22Rv1 (cell line): ENCODE data around the gene SEMA6A.
A peak's percentile ranks its signal among the peaks of the same experiment; 100 is the strongest.

Experiments
- H3K27ac ChIP-seq: fragments of 450-650 bp; 2 replicates; pipeline ENCODE4 v1.5.1; 2017
- CTCF ChIP-seq: fragments of 450-650 bp; IDR thresholded peaks from 2 replicates; pipeline ENCODE4 v1.5.1; 2017; ENCODE audit warnings: mild to moderate bottlenecking
- ZFX ChIP-seq: fragments of 450-650 bp; IDR thresholded peaks from 2 replicates; pipeline ENCODE4 v1.6.1; 2017; ENCODE audit warnings: antibody characterized with exemption, borderline replicate concordance

The SEMA6A gene

GRCh38 chr5:116509483-116510244 is 65.0 kb downstream of the SEMA6A start:
- TF ChIP-seq CTCF (no peak), ZFX (no peak)
- no peak overlapping the region for H3K27ac ChIP-seq

GRCh38 chr5:116508835-116509234 is 65.8 kb downstream of the SEMA6A start:
- no peak overlapping the region for H3K27ac ChIP-seq
- TF ChIP-seq CTCF (no peak), ZFX (no peak)

DNA sequence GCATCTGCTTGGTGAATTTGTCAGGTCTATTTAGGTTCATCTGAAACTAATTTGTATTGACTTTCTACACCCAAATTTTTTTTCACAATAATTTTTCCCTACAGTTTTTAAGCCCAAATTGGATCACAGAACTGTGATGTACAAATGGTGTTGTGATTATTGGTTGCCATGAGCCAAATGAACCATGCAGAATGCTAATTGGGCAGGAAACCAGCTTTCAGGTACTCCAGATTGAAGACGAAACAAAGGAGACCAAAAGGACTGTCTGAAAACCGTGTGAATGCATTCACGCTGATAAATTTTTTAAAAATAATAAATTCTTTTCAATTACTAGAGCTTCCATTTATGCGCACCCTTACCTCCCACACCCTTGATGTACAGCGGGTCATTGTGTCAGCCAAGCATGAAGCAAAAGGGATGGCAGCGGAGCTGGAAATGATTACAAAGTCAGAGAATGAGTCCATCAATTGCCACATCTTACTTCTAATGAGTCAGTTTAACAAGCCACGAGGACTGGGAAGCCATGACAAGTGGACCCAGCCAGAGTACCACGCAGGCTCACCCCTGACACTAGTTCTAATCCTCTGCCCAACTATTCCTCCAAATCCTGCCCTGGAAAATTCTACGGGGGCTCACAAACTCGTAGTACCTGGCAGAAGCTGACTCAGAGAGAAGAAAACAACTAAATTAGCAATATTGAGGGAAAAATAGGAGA is 66.5 kb downstream of the SEMA6A start:
- TF ChIP-seq ZFX (no peak), CTCF (no peak)
- no peak overlapping the region for H3K27ac ChIP-seq

DNA sequence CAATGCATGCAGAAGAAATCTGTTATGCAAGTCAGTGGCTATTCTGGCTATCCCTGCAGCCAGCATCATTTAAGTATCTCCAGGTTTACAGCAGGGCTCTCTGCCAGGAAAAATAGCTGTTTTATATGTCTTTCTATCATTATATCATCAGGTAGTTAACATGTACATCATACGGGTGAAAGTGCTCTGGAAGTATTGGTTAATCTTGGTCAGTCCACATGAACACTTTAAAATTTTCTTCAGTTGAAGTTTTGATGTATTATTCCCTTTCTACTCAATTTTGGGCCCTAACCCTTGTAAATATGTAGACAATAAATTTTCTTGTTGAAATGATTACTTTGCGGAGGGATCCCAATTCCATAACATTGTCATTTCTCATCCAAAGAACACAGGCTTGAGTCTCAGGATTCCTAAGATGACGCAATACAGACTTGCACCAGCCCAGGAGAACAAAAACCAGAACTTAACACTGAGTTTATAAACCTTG is 67.5 kb downstream of the SEMA6A start:
- no peak for TF ChIP-seq CTCF
- no peak for TF ChIP-seq ZFX
- H3K27ac ChIP-seq = no peak overlapping the region

- no peak for TF ChIP-seq ZFX
- no peak for TF ChIP-seq CTCF
Observed at GRCh38 chr5:116506488-116506887, 68.1 kb downstream of the SEMA6A start.

DNA sequence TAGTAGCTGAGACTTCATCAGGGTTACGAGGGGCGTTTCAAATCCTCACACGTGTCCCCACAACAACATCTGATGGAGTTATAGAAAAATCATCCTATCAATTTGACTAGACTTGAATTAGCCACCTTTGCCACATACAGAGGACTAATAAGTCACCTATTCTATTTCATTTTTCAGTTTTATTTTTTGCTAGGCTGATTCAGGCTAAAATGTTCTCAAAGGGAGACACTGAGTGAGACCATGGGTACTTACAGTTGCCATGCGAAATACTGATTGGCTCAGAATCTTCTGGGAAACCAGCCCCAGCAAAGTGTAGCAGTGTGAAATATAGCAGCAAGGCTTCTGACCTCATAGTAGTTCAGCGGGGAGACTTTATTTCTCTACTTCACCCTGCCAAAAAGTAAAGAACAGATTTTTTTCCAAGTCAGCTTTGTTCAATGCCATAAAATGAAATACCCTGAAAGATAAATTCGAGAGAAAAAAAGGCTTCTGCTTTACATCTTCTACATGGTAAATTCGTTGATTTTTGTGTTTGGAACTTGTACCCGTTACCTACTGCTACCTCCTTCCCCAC is 69.9 kb downstream of the SEMA6A start:
- TF ChIP-seq CTCF = no peak
- TF ChIP-seq ZFX = no peak
- H3K27ac ChIP-seq = no peak overlapping the region

More at GRCh38 chr5:116506488-116506887, 68.1 kb downstream of the SEMA6A start:
- H3K27ac ChIP-seq = no peak overlapping the region

- TF ChIP-seq ZFX (no peak), CTCF (no peak)
- peak overlapping the region; percentile 9; the same call in 1 of the 2 replicates for H3K27ac ChIP-seq
Observed at GRCh38 chr5:116502616-116503015, 72.0 kb downstream of the SEMA6A start.
